Measurements from ENCODE around the gene TXNIP. TPM values are rescaled to one million over a fixed set of nuclear protein-coding genes. Genes with fewer than 3 reads are reported as not detected.

Gene TXNIP
- polyA plus RNA-seq, 1 donor (not counting 4 experiments of a cell fraction or from before 2014, with no cell fraction given): 159 TPM

GRCh38 chr1:145942871-145943270 lies 53.5 kb downstream of the TXNIP start:
- Histone ChIP-seq H3K4me3 (ENCODE audit: control insufficient read depth in 2 of 3, extremely low read depth in 1 of 3, insufficient read depth in 2 of 3, low read depth in 1 of 3, low read length in 3 of 3) (no peak overlapping the region), H3K9ac (ENCODE audit: control insufficient read depth, extremely low read depth, insufficient read depth, low read length) (no peak overlapping the region), H2AFZ (ENCODE audit: control insufficient read depth, low read length) (no peak overlapping the region), H3K27me3 (ENCODE audit: control insufficient read depth, extremely low read depth, insufficient read depth, low read length) (no peaks in the 10 kb centered on the region), H3K9me1 (ENCODE audit: control insufficient read depth, extremely low read depth, insufficient read depth, low read length) (no peaks in the 10 kb centered on the region), H3K36me3 (ENCODE audit: control insufficient read depth in 2 of 2, extremely low read depth in 1 of 2, insufficient read depth in 2 of 2, low read length in 2 of 2) (no peaks in the 10 kb centered on the region), H3K4me2 (ENCODE audit: control insufficient read depth, extremely low read depth, insufficient read depth, low read depth, low read length) (no peak overlapping the region), H4K20me1 (ENCODE audit: control insufficient read depth, extremely low read depth, insufficient read depth, low read length) (no peaks in the 10 kb centered on the region), H3K4me1 (ENCODE audit: control insufficient read depth, extremely low read depth, insufficient read depth, low read length) (no peaks in the 10 kb centered on the region), H3K79me2 (ENCODE audit: control insufficient read depth, insufficient read depth, low read length) (no peaks in the 10 kb centered on the region), H3K9me3 (ENCODE audit: control insufficient read depth, low read depth, low read length) (no peaks in the 10 kb centered on the region), H3K27ac (ENCODE audit: control insufficient read depth, insufficient read depth, low read length) (no peak overlapping the region)
- dilution Hi-C loops (cut with MboI; ENCODE audit: extremely low pct_ligation_motif_present, low sequenced_read_pairs): no loop called here
- no peak for TF ChIP-seq EZH2 (IDR thresholded peaks at IDR 0.05; ENCODE audit: low read length)
- TF ChIP-seq, protein P1, sequence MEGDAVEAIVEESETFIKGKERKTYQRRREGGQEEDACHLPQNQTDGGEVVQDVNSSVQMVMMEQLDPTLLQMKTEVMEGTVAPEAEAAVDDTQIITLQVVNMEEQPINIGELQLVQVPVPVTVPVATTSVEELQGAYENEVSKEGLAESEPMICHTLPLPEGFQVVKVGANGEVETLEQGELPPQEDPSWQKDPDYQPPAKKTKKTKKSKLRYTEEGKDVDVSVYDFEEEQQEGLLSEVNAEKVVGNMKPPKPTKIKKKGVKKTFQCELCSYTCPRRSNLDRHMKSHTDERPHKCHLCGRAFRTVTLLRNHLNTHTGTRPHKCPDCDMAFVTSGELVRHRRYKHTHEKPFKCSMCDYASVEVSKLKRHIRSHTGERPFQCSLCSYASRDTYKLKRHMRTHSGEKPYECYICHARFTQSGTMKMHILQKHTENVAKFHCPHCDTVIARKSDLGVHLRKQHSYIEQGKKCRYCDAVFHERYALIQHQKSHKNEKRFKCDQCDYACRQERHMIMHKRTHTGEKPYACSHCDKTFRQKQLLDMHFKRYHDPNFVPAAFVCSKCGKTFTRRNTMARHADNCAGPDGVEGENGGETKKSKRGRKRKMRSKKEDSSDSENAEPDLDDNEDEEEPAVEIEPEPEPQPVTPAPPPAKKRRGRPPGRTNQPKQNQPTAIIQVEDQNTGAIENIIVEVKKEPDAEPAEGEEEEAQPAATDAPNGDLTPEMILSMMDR (optimal IDR thresholded peaks at IDR 0.05 in 1 of 3, IDR thresholded peaks at IDR 0.05 in 1 of 3, conservative IDR thresholded peaks at IDR 0.05 in 1 of 3; ENCODE audit: extremely low read depth in 1 of 3, insufficient read depth in 2 of 3, low read length in 3 of 3): no peak
- DNase-seq (ENCODE audit: low read depth, low spot score) (no peak), FAIRE-seq (no peak)

Other genes starting within 250 kb of the TXNIP start
- 7.4 to 10.1 TPM (median 7.4 TPM) in 3 replicates for gene RNF115, start 172.5 kb downstream of the TXNIP start, polyA plus RNA-seq
- 33.9 to 44.4 TPM (median 34.4 TPM) in 3 replicates for gene POLR3C, start 172.4 kb downstream of the TXNIP start, polyA plus RNA-seq
- gene NUDT17, start 150.9 kb downstream of the TXNIP start, polyA plus RNA-seq: 1.3 to 1.6 TPM (median 1.3 TPM) in 3 replicates
- 26.9 to 29.7 TPM (median 27.6 TPM) in 3 replicates for gene PIAS3, start 137.5 kb downstream of the TXNIP start, polyA plus RNA-seq
- 0.08 to 1.3 TPM (median 0.46 TPM) in 3 replicates for gene ANKRD35, start 110.7 kb downstream of the TXNIP start, polyA plus RNA-seq
- 0.54 to 0.90 TPM (median 0.65 TPM) in 3 replicates for gene ITGA10, start 86.5 kb downstream of the TXNIP start, polyA plus RNA-seq
- gene PEX11B, start 77.9 kb downstream of the TXNIP start, polyA plus RNA-seq: 43.7 to 97.7 TPM (median 89.0 TPM) in 3 replicates
- gene RBM8A, start 69.1 kb downstream of the TXNIP start, polyA plus RNA-seq: 111 to 209 TPM (median 194 TPM) in 3 replicates
- gene LIX1L, start 38.6 kb downstream of the TXNIP start, polyA plus RNA-seq: 9.2 to 26.4 TPM (median 20.0 TPM) in 3 replicates
- 0.53 to 0.83 TPM (median 0.66 TPM) in 3 replicates for gene ANKRD34A, start 32.0 kb downstream of the TXNIP start, polyA plus RNA-seq
- gene POLR3GL, start 31.9 kb downstream of the TXNIP start, polyA plus RNA-seq: 8.1 to 14.0 TPM (median 10.0 TPM) in 3 replicates
- 0.04 TPM in 1 of 3 replicates, not detected in the others for gene HJV, start 25.2 kb upstream of the TXNIP start, polyA plus RNA-seq
- 1.1 to 2.1 TPM (median 1.7 TPM) in 3 replicates for gene NBPF10, start 148.2 kb upstream of the TXNIP start, polyA plus RNA-seq
- gene NOTCH2NLA, start 232.4 kb upstream of the TXNIP start, polyA plus RNA-seq: 30.4 to 44.1 TPM (median 31.0 TPM) in 3 replicates

Measured in keratinocyte (primary cell).